GM10266 (cell line): Measurements from ENCODE around the gene USP11.
A peak's percentile ranks its signal among the peaks of the same experiment; 100 is the strongest.

ENCODE experiments used
- DNase-seq: peaks from one replicate; pipeline ENCODE4 v3.0.0; 2012; ENCODE audit errors: extremely low spot score
- CTCF ChIP-seq: IDR thresholded peaks from 2 replicates; pipeline ENCODE4 v1.5.1; 2012; ENCODE audit warnings: mild to moderate bottlenecking, low read depth; ENCODE audit not compliant: control insufficient read depth, insufficient read depth; ENCODE audit errors: missing control alignments

The USP11 gene

DNA sequence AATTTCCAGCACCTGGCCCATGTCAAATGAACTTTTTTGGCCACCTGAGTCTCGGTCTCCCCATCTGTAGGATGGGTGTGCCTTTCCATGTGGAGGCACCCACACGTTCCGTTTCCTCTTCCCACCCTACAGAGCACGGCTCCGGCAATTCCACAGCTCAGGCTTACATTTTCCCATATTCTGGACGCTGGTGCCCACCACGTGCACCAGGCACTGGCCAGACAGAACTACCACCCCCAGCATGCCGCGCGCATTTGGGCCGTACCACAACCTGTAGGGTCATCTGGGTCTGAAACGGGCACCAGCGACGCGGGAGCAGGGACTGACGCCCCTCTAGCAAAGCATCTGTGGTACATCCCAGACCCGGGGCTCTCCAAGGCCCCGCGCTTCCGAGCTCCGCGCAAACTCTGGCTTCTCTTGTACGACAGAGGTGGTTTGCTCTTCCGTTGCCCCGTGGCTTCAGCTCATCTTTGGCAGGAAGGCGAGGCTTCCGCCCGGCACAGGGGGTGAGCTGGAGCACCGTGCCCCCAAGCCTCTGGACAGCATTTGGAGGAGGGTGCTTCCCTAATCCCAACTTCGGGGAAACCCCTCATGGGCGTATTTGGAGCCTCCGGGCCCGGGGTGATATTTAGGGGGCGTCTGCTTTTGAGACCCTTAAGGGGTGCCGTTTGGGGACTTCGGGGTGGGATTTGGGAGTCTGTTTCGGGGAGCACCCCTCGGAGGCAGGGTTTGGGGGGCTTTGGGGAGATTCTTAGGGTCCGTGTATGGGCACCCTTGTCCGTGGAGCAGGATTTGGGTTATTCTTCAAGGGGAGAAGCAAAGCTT is 42.2 kb upstream of the USP11 start:
- DNase-seq, result peak; percentile 88
- TF ChIP-seq CTCF, result no peak

GRCh38 chrX:47191331-47191730 is 41.5 kb upstream of the USP11 start:
- no peak for TF ChIP-seq CTCF
- DNase-seq, result peak; percentile 23

GRCh38 chrX:47191806-47192401 is 40.9 kb upstream of the USP11 start:
- DNase-seq, result no peak
- TF ChIP-seq CTCF, result no peak

GRCh38 chrX:47193475-47194193 is 39.2 kb upstream of the USP11 start, which contains the start of gene UBA1:
Gene UBA1 (plus strand): TSS chrX:47193829. CDS start chrX:47198803, 4,974 bp downstream.
- peak; percentile 55 for TF ChIP-seq CTCF
- peak; percentile 76 for DNase-seq

DNA sequence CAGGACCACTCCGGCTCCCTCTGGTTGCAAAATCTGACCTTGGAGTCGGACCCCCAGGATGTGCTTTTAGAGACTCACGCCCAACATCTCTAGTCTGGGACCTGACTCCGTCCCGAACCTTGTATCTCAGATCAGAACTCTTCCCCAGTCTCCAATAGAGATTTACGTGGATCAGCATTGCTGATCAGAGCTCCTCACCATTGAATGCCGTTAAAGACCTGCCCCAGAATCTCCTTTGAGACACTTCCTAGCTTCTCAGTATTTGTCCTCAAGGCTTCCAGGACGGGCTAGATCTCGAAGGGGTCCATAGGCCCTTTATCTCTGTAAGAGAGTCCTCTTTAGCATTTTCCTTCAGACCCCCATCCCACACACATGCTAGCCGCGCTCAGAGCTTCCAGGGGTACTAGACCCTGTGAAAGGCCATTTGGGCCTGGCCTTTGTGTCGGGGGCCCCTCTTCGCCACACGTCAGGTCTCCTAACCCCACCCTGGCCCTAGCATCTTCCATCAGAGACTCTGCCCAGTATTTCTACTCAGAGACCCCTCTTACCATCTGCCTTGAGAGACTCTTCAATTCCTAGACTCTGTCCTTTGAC is 38.5 kb upstream of the USP11 start:
- no peak for DNase-seq
- TF ChIP-seq CTCF, result no peak

GRCh38 chrX:47196098-47196497 is 36.7 kb upstream of the USP11 start:
- TF ChIP-seq CTCF, result no peak
- DNase-seq, result no peak
